ENCODE measurements around the gene PIP5KL1. TPM values are rescaled to one million over a fixed set of nuclear protein-coding genes. Genes with fewer than 3 reads are reported as not detected.

Gene PIP5KL1
- total RNA-seq, 1 donor from 2014 or later, result 3.4 TPM

- Mint-ChIP-seq H3K36me3 (ENCODE audit: insufficient read depth) (peaks cover 5% of the 10 kb centered on the region), H3K4me3 (ENCODE audit: low read depth) (no peak overlapping the region), H3K9me3 (ENCODE audit: low read depth) (peaks cover 2% of the 10 kb centered on the region), H3K27ac (no peak overlapping the region), H3K27me3 (no peaks in the 10 kb centered on the region), H3K4me1 (ENCODE audit: low read depth) (peaks cover 19% of the 10 kb centered on the region)
- no peak for TF ChIP-seq CTCF (IDR thresholded peaks at IDR 0.05; ENCODE audit: unreplicated experiment)
- no peak for DNase-seq (ENCODE audit: low spot score, unreplicated experiment)
Measured at GRCh38 chr9:127959398-127959797, 28.8 kb upstream of the PIP5KL1 start.

- peaks cover 19% of the 10 kb centered on the region for H3K4me1 Mint-ChIP-seq (ENCODE audit: low read depth)
Measured at GRCh38 chr9:127958728-127959127, 28.2 kb upstream of the PIP5KL1 start.

GRCh38 chr9:127955294-127956015, 24.9 kb upstream of the PIP5KL1 start:
- no peak for DNase-seq (ENCODE audit: low spot score, unreplicated experiment)
- peak; percentile 41 for TF ChIP-seq CTCF (IDR thresholded peaks at IDR 0.05; ENCODE audit: unreplicated experiment)
- Mint-ChIP-seq H3K27ac (no peak overlapping the region), H3K36me3 (ENCODE audit: insufficient read depth) (peaks cover 5% of the 10 kb centered on the region), H3K4me1 (ENCODE audit: low read depth) (peaks cover 22% of the 10 kb centered on the region), H3K4me3 (ENCODE audit: low read depth) (no peak overlapping the region), H3K9me3 (ENCODE audit: low read depth) (peaks cover 2% of the 10 kb centered on the region), H3K27me3 (no peaks in the 10 kb centered on the region)

More at GRCh38 chr9:127958728-127959127, 28.2 kb upstream of the PIP5KL1 start:
- H3K4me3 Mint-ChIP-seq (ENCODE audit: low read depth), result no peak overlapping the region
- no peak overlapping the region for H3K27ac Mint-ChIP-seq
- H3K36me3 Mint-ChIP-seq (ENCODE audit: insufficient read depth), result peaks cover 5% of the 10 kb centered on the region
- peaks cover 2% of the 10 kb centered on the region for H3K9me3 Mint-ChIP-seq (ENCODE audit: low read depth)
- no peaks in the 10 kb centered on the region for H3K27me3 Mint-ChIP-seq
- TF ChIP-seq CTCF (IDR thresholded peaks at IDR 0.05; ENCODE audit: unreplicated experiment), result no peak
- no peak for DNase-seq (ENCODE audit: low spot score, unreplicated experiment)

GRCh38 chr9:127954831-127955293, 24.3 kb upstream of the PIP5KL1 start:
- peaks cover 5% of the 10 kb centered on the region for H3K36me3 Mint-ChIP-seq (ENCODE audit: insufficient read depth)
- DNase-seq (ENCODE audit: low spot score, unreplicated experiment), result no peak
- no peak for TF ChIP-seq CTCF (IDR thresholded peaks at IDR 0.05; ENCODE audit: unreplicated experiment)
- no peaks in the 10 kb centered on the region for H3K27me3 Mint-ChIP-seq
- peaks cover 2% of the 10 kb centered on the region for H3K9me3 Mint-ChIP-seq (ENCODE audit: low read depth)
- no peak overlapping the region for H3K4me3 Mint-ChIP-seq (ENCODE audit: low read depth)
- H3K27ac Mint-ChIP-seq, result no peak overlapping the region
- H3K4me1 Mint-ChIP-seq (ENCODE audit: low read depth), result peaks cover 22% of the 10 kb centered on the region

DNA sequence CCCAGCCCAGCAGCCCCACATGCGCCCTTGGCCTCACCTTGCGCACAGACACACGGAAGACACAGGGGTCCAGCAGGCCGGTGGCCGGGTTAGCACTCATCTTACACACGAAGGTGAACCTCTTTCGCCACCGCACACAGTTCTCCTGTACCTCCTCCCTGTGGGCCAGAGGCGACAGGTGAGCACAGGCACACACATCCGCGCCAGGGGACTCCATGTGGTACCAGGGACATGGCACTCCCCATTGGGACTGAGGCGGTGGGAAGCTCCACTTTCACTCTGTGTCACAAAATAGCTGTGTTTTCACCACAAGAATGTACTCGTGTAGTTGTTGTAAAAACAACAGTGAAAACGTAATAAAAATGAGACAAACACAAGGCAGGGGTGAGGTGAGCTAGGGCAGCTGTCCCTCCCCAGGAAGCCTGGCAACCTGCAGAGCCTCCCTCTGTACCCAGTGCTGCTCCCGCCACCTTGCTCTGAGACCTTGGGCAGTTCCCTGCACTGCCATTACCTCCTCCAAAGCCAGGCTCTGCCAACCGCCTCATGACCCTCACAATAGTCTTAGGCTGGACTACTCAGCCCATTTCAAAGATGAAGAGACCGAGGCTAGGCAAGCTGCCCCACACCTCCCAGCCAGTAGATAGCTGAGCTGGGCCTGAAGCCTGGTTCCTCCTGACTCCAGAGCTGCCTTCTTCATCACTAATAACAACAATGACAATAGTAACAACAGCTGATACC, 23.4 kb upstream of the PIP5KL1 start:
- H3K4me1 Mint-ChIP-seq (ENCODE audit: low read depth), result peaks cover 22% of the 10 kb centered on the region
- H3K4me3 Mint-ChIP-seq (ENCODE audit: low read depth), result no peak overlapping the region
- no peak for DNase-seq (ENCODE audit: low spot score, unreplicated experiment)
- no peaks in the 10 kb centered on the region for H3K27me3 Mint-ChIP-seq
- peaks cover 5% of the 10 kb centered on the region for H3K36me3 Mint-ChIP-seq (ENCODE audit: insufficient read depth)
- peaks cover 2% of the 10 kb centered on the region for H3K9me3 Mint-ChIP-seq (ENCODE audit: low read depth)
- H3K27ac Mint-ChIP-seq, result no peak overlapping the region
- TF ChIP-seq CTCF (IDR thresholded peaks at IDR 0.05; ENCODE audit: unreplicated experiment), result no peak
